ENCODE measurements around the gene ECHDC3.

DNA sequence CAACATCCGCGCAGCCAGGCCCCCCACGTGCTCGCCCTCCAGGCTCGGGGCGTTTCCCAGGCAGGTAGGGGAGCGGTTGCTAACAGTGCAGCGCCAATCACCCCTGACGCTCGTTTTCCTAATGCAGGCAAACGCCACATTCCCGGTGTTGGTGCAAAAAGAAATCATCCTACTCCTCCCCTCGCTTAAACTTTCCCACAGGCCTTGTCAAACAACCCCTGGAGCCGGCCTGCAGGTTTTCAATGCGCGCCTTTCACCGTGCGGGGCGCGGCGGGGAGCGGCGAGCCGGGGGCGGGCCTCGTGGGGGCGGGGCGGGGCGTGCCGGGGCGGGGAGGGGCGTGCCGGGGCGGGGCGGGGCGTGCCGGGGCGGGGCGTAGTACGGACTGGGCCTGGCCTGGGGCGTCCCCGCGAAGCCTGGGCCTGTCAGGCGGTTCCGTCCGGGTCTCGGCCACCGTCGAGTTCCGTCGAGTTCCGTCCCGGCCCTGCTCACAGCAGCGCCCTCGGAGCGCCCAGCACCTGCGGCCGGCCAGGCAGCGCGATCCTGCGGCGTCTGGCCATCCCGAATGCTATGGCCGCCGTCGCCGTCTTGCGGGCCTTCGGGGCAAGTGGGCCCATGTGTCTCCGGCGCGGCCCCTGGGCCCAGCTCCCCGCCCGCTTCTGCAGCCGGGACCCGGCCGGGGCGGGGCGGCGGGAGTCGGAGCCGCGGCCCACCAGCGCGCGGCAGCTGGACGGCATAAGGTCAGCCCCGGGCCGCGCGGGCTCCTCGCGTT lies at the start of gene ECHDC3:
- TF ChIP-seq POLR2A (IDR thresholded peaks at IDR 0.05) (peak; percentile 41), CTCF (IDR thresholded peaks at IDR 0.05) (no peak), POLR2AphosphoS5 (IDR thresholded peaks at IDR 0.05) (no peak)

All from prostate gland (tissue), 2 donors.